Amniotic epithelial cell (primary cell): Measurements from ENCODE around the gene HOXA5.
A peak's percentile ranks its signal among the peaks of the same experiment; 100 is the strongest.

Experiments used
- DNase-seq: peaks from one replicate; pipeline ENCODE4 v3.0.0-alpha.2; 2010; ENCODE audit warnings: low read depth

The HOXA5 gene

GRCh38 chr7:27182285-27182841 is 38.9 kb upstream of the HOXA5 start:
- no peak for DNase-seq

GRCh38 chr7:27181795-27182275 is 38.4 kb upstream of the HOXA5 start:
- no peak for DNase-seq

GRCh38 chr7:27180431-27181420 is 37.2 kb upstream of the HOXA5 start:
- DNase-seq = no peak

GRCh38 chr7:27179503-27180430 is 36.3 kb upstream of the HOXA5 start:
- peak; percentile 28 for DNase-seq

DNA sequence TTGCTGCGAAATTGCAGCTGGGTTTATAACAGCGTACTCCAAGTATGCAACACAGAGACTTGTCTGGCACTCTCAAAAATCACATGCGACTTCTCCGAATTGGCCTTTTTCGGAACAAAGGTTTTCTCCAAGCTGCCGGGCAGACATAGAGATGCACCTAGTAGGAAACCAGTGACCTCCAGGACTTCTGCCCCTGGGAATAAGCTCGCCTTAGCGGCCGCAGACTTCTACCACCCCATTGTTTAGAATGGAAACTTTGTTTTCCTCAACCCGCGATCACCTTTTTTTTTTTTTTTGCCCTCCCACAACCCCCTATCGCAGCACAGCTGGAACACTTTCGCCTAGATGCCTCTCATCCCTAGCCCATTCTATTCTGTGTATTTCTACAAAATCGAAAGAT is 35.5 kb upstream of the HOXA5 start:
- no peak for DNase-seq

DNA sequence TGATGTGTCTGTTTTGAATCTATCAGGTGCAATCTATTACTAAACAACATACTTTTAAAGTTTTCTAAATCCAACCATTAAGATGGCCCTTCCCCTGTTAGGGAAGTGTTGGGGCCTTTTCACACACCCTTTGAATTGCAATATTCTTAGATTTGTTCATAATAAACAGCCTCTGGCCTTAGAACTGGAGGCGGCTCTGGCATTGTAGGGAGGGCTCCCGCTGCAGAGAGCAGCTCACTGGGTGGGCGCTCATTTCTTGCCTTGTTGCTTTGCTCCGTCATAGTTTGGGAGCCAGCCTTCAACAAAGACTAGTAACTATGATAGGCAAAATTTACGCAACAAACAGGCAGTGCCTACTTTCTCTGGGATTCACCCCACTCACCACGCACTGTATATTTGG is 34.9 kb upstream of the HOXA5 start:
- DNase-seq = no peak

GRCh38 chr7:27177795-27178320 is 34.4 kb upstream of the HOXA5 start:
- no peak for DNase-seq

GRCh38 chr7:27176962-27177794 is 33.7 kb upstream of the HOXA5 start:
- no peak for DNase-seq

DNA sequence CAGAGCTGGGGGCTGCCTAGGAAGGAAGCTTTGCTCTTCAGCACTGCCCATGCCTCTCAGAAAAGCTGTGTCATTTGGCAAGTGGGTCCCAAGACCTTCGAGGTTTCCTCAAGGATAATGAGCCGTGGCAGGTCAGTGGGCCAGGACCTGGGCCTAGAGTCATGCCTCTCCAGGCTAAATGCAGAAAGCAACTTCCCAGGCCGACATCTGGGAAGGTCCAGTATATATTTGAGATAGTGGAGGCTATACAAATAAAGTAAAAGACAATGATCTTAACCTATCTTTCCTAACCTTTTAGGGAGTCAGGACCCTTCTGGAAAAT is 33.0 kb upstream of the HOXA5 start:
- DNase-seq = no peak

- DNase-seq = no peak
These were observed 32.4 kb upstream of the HOXA5 start for GRCh38 chr7:27175626-27176523.

GRCh38 chr7:27174874-27175625 is 31.6 kb upstream of the HOXA5 start:
- no peak for DNase-seq

DNA sequence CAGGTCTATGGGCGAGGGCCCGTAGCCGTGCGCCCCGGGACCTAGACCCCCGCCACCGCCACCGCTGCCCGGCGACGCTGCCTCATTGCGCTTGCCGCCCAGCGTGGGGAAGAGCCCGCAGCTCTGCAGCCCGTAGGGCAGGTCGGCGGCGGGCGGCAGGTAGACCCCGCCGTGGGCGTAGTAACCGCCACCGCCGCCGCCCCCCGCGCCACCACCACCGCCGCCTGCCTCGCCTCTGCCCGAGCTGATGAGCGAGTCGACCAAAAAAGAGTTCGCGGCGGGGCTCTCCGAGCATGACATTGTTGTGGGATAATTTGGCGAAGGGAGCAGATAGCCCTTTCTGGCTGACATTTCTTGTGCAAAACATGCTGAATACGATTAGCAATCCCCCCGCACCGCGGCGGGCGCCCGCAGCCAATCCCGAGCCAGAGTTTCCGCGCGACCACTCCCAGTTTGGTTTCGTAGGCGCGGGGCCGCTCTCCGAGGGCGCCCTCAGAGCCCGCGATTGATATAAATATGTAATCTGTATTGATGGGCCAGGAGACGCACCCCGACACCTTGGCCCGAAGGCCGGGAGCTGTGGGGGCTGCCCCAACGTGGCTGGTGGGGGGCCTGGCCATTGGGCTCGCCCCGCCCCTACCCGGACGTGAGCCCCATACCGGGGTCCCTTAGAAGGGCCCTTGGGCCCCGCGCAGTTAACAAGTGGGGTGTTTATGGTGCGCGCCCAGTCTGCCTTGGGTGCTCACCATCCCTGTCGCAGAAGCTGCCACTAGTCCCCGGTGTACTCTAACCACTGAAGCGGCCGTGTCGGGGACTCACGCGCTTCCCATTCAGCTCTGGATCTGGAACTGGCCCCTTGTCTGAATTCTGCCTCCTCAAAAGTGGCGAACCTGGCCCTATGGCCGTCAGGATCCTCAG is 30.7 kb upstream of the HOXA5 start, which contains the start of gene HOXA10:
Gene HOXA10 (minus strand): TSS at position 365 of the 918 bp plus-strand sequence. CDS start 14 bp downstream, at position 351.
- no peak for DNase-seq

DNA sequence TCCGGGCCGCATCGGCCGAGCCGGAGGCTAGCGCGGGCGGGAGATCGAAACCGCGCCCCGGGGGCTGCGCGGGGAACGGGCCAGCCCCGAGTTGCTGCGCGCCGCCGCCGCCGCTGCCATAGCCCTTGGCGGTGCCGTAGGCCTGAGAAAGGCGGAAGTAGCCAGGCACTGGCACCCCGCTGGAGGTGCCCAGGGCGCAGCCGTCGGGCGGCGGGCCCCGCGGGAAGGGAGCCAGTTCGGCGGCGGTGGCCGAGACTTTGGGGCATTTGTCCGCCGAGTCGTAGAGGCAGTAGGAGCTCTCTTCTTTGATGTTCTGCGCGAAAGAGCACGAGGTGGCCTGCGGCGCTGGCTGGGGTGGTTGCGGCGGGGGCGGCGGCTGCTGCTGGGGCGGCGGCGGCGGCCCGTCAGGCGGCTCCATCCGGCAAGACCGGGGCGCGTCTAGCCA is 30.1 kb upstream of the HOXA5 start:
- no peak for DNase-seq

- DNase-seq = no peak
These were observed 29.5 kb upstream of the HOXA5 start for GRCh38 chr7:27172823-27173510.

DNA sequence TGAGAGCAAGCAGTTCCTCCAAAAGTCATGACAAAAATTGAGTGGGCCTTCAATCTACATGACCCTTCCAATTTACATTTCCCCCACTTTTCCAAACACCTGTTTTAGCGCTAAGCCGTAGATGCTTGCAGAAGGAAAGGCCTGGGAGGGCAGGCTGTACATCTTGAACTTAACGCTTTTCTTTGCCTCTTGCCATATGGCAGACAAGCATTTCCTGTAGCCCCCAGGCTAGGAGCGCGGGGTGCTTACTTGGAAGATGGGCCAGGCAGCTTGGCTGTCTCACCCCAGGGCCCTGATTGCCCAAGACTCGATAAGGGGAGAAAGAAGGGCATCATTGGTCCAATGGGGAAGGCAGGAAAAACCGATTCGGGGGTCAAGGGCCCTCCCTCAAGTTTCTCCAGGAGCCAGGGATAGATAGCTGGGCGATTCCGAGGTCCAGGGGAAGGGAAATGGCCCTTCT is 28.9 kb upstream of the HOXA5 start:
- no peak for DNase-seq

DNA sequence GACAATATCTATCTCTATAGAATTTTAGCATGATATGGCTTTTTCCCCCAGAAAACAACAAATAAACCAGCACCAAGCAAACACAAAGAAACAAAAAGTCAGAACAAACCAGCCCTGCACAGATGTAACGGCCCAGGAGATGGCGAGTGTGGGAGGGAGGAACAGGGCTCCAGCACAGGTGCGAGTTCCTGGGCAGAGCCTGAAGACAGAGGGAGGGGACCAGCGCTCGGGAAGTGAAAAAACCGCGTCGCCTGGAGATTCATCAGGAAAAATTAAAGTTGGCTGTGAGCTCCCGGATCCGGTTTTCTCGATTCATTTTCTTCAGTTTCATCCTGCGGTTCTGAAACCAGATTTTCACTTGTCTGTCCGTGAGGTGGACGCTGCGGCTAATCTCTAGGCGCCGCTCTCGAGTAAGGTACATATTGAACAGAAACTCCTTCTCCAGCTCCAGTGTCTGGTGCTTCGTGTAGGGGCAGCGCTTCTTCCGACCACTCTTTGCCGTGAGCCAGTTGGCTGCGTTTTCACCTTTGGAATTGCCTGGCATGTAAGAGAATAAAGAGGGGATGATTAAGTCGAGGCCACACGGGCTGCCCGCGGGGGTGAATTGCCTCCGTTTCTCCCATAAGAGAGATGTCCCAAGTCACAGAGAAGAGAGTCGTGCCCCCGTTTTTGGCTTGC is 28.3 kb upstream of the HOXA5 start:
- no peak for DNase-seq

GRCh38 chr7:27171325-27171636 is 27.8 kb upstream of the HOXA5 start:
- no peak for DNase-seq
